ENCODE data around the gene INIP. TPM values are rescaled to one million over a fixed set of nuclear protein-coding genes. Genes with fewer than 3 reads are reported as not detected.
"Not testable (repeated sequence)": the region's sequence is repeated elsewhere in the genome, so short reads cannot be mapped to it uniquely, and the experiment has no call there.

INIP gene
- total and polyA plus RNA-seq, 5 donors = 11.1 to 19.2 (median 14.4) TPM

GRCh38 chr9:112734892-112735291 lies 17.0 kb upstream of the INIP start:
- intact Hi-C loops (cut with DNase I) = no loop called here
- no peak overlapping the region for H3K4me3 ChIP-seq (ENCODE audit: low read length)
- no peak overlapping the region for H3K27ac ChIP-seq (ENCODE audit: low read length)
- DNase-seq (no peak), ATAC-seq (no peak)
- 48% methylated on average over 2 of the region's 2 CpGs for WGBS
- no peaks in the 10 kb centered on the region for H3K9me3 ChIP-seq (ENCODE audit: control insufficient read depth, low read length)
- H3K4me1 ChIP-seq (ENCODE audit: control insufficient read depth, insufficient read depth, low read length) = no peaks in the 10 kb centered on the region
- H3K27me3 ChIP-seq (ENCODE audit: control insufficient read depth, insufficient read depth) = no peaks in the 10 kb centered on the region

- WGBS = 85% methylated on average over 7 of the region's 7 CpGs
- Histone ChIP-seq H3K4me3 (ENCODE audit: low read length) (no peak overlapping the region), H3K4me1 (ENCODE audit: control insufficient read depth, insufficient read depth, low read length) (no peaks in the 10 kb centered on the region), H3K27me3 (ENCODE audit: control insufficient read depth, insufficient read depth) (no peaks in the 10 kb centered on the region), H3K9me3 (ENCODE audit: control insufficient read depth, low read length) (no peaks in the 10 kb centered on the region), H3K27ac (ENCODE audit: low read length) (no peak overlapping the region)
- intact Hi-C loops (cut with DNase I) = no loop called here
- no peak for DNase-seq
- no peak for ATAC-seq
These were observed 14.1 kb upstream of the INIP start for GRCh38 chr9:112731971-112732370.

GRCh38 chr9:112728401-112728800 lies 10.5 kb upstream of the INIP start:
- Histone ChIP-seq H3K9me3 (ENCODE audit: control insufficient read depth, low read length) (no peaks in the 10 kb centered on the region), H3K4me3 (ENCODE audit: low read length) (no peak overlapping the region), H3K27me3 (ENCODE audit: control insufficient read depth, insufficient read depth) (no peaks in the 10 kb centered on the region), H3K4me1 (ENCODE audit: control insufficient read depth, insufficient read depth, low read length) (no peaks in the 10 kb centered on the region), H3K27ac (ENCODE audit: low read length) (no peak overlapping the region)
- DNase-seq = no peak
- intact Hi-C loops (cut with DNase I) = no loop called here
- ATAC-seq = no peak
- 97% methylated on average over 2 of the region's 2 CpGs for WGBS

GRCh38 chr9:112726428-112726827 lies 8.5 kb upstream of the INIP start:
- H3K27ac ChIP-seq (ENCODE audit: low read length) = no peak overlapping the region
- DNase-seq (no peak), ATAC-seq (no peak)
- H3K27me3 ChIP-seq (ENCODE audit: control insufficient read depth, insufficient read depth) = no peaks in the 10 kb centered on the region
- intact Hi-C loops (cut with DNase I) = no loop called here
- H3K4me1 ChIP-seq (ENCODE audit: control insufficient read depth, insufficient read depth, low read length) = no peaks in the 10 kb centered on the region
- H3K4me3 ChIP-seq (ENCODE audit: low read length) = no peak overlapping the region
- no peaks in the 10 kb centered on the region for H3K9me3 ChIP-seq (ENCODE audit: control insufficient read depth, low read length)
- WGBS = 86% methylated on average over 4 of the region's 4 CpGs

GRCh38 chr9:112725961-112726360 lies 8.0 kb upstream of the INIP start:
- DNase-seq (no peak), ATAC-seq (no peak)
- H3K27me3 ChIP-seq (ENCODE audit: control insufficient read depth, insufficient read depth) = no peaks in the 10 kb centered on the region
- intact Hi-C loops (cut with DNase I) = no loop called here
- no peak overlapping the region for H3K27ac ChIP-seq (ENCODE audit: low read length)
- 79% methylated on average over 3 of the region's 3 CpGs for WGBS
- H3K9me3 ChIP-seq (ENCODE audit: control insufficient read depth, low read length) = no peaks in the 10 kb centered on the region
- no peak overlapping the region for H3K4me3 ChIP-seq (ENCODE audit: low read length)
- H3K4me1 ChIP-seq (ENCODE audit: control insufficient read depth, insufficient read depth, low read length) = no peaks in the 10 kb centered on the region

- ATAC-seq; H3K27me3 ChIP-seq (ENCODE audit: control insufficient read depth, insufficient read depth); H3K27ac ChIP-seq (ENCODE audit: low read length); DNase-seq; intact Hi-C loops (cut with DNase I); H3K4me3 ChIP-seq (ENCODE audit: low read length); H3K4me1 ChIP-seq (ENCODE audit: control insufficient read depth, insufficient read depth, low read length); H3K9me3 ChIP-seq (ENCODE audit: control insufficient read depth, low read length): not testable (repeated sequence)
- WGBS = 94% methylated on average over 3 of the region's 3 CpGs
These were observed 4.8 kb upstream of the INIP start for GRCh38 chr9:112722749-112723148.

- H3K4me1 ChIP-seq (ENCODE audit: control insufficient read depth, insufficient read depth, low read length) = no peaks in the 10 kb centered on the region
- no peak overlapping the region for H3K4me3 ChIP-seq (ENCODE audit: low read length)
- no peak overlapping the region for H3K27ac ChIP-seq (ENCODE audit: low read length)
- no peaks in the 10 kb centered on the region for H3K9me3 ChIP-seq (ENCODE audit: control insufficient read depth, low read length)
- no peak for DNase-seq
- H3K27me3 ChIP-seq (ENCODE audit: control insufficient read depth, insufficient read depth) = no peaks in the 10 kb centered on the region
- intact Hi-C loops (cut with DNase I) = no loop called here
- WGBS = 90% methylated on average over 4 of the region's 4 CpGs
- no peak for ATAC-seq
These were observed 2.3 kb upstream of the INIP start for GRCh38 chr9:112720113-112720780.

- intact Hi-C loops (cut with DNase I) = loop anchor here in 1 of 4 donors (5.0 kb wide), 1 partner anchor 33 kb away; the partner anchor contains the start of gene SNX30
- WGBS = 65% methylated on average over 2 of the region's 2 CpGs
- no peak for ATAC-seq
- no peak overlapping the region for H3K27ac ChIP-seq (ENCODE audit: low read length)
- no peak for DNase-seq
- no peak overlapping the region for H3K4me3 ChIP-seq (ENCODE audit: low read length)
- H3K4me1 ChIP-seq (ENCODE audit: control insufficient read depth, insufficient read depth, low read length) = no peaks in the 10 kb centered on the region
- no peaks in the 10 kb centered on the region for H3K9me3 ChIP-seq (ENCODE audit: control insufficient read depth, low read length)
- no peaks in the 10 kb centered on the region for H3K27me3 ChIP-seq (ENCODE audit: control insufficient read depth, insufficient read depth)
These were observed 1.8 kb upstream of the INIP start for GRCh38 chr9:112719696-112720095.

GRCh38 chr9:112719241-112719691 lies 1.3 kb upstream of the INIP start:
- H3K4me1 ChIP-seq (ENCODE audit: control insufficient read depth, insufficient read depth, low read length) = no peaks in the 10 kb centered on the region
- ATAC-seq (no peak), DNase-seq (no peak)
- no peak overlapping the region for H3K27ac ChIP-seq (ENCODE audit: low read length)
- WGBS = 70% methylated on average over 1 of the region's 1 CpG
- intact Hi-C loops (cut with DNase I) = loop anchor here in 1 of 4 donors (5.0 kb wide), 1 partner anchor 33 kb away; the partner anchor contains the start of gene SNX30
- no peak overlapping the region for H3K4me3 ChIP-seq (ENCODE audit: low read length)
- no peaks in the 10 kb centered on the region for H3K27me3 ChIP-seq (ENCODE audit: control insufficient read depth, insufficient read depth)
- H3K9me3 ChIP-seq (ENCODE audit: control insufficient read depth, low read length) = no peaks in the 10 kb centered on the region

- ATAC-seq (no peak), DNase-seq (no peak)
- Histone ChIP-seq H3K9me3 (ENCODE audit: control insufficient read depth, low read length) (no peaks in the 10 kb centered on the region), H3K4me3 (ENCODE audit: low read length) (no peak overlapping the region), H3K27ac (ENCODE audit: low read length) (no peak overlapping the region), H3K27me3 (ENCODE audit: control insufficient read depth, insufficient read depth) (no peaks in the 10 kb centered on the region), H3K4me1 (ENCODE audit: control insufficient read depth, insufficient read depth, low read length) (no peaks in the 10 kb centered on the region)
- WGBS = 99% methylated on average over 3 of the region's 3 CpGs
- intact Hi-C loops (cut with DNase I) = no loop called here
These were observed 5.2 kb downstream of the INIP start for GRCh38 chr9:112712678-112713077.

GRCh38 chr9:112711050-112711689 lies 6.7 kb downstream of the INIP start:
- no peak overlapping the region for H3K27ac ChIP-seq (ENCODE audit: low read length)
- DNase-seq (no peak), ATAC-seq (peak in 1 of 2 donors; percentile 43)
- 63% methylated on average over 7 of the region's 7 CpGs for WGBS
- H3K4me1 ChIP-seq (ENCODE audit: control insufficient read depth, insufficient read depth, low read length) = no peaks in the 10 kb centered on the region
- intact Hi-C loops (cut with DNase I) = no loop called here
- no peaks in the 10 kb centered on the region for H3K27me3 ChIP-seq (ENCODE audit: control insufficient read depth, insufficient read depth)
- H3K4me3 ChIP-seq (ENCODE audit: low read length) = no peak overlapping the region
- no peaks in the 10 kb centered on the region for H3K9me3 ChIP-seq (ENCODE audit: control insufficient read depth, low read length)
